ENCODE data around the gene KLHL21. TPM values are rescaled to one million over a fixed set of nuclear protein-coding genes. Genes with fewer than 3 reads are reported as not detected.

Gene KLHL21
- total RNA-seq, 2 experiments from 2014 or later: 18.1 to 19.4 TPM

DNA sequence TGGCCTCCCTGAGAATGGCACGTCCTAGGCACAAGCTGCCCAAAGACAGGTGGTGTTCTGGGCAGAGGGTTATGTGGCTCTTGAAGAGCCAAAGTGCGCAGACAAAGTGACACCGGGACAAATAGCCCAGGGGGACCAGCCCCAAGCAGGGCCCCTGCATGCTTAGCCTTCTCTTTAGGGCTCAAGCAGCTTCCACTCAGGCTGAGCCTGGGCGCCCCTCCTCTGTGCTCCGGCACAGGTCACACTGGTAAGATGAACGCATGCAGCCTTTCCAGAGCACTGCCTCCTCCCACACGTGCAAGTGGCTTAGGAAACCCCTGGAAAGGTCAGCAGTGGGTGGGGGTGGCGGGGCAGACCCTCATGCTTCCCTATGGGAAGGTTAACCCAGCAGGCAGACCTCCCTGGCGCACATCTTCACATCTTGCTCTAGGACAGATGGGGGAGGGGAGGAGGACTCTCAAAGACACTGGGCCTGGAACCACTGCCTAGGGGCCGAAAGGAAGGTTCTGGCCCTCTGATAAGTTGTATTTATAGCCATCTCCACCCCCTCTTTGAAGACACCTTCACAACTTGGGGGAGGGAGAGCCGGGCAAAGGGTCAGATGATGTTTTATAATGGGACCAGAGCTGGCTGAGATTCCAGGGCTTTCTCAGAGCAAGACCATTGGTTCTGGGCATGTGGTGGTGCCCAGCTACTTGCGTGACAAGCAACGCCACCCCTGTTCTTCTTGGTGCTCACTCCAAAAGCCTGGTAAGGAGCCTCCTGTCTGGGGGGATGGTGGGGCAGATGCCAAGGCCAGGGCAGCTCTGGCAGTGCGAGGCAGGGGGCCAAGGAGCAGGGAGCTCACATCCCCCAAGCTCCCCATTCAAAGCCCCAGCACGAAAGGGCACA, 5.5 kb downstream of the KLHL21 start:
- CTCF ChIA-PET: interaction anchor here (0.7 kb wide), 1 partner anchor 15 kb away, joined by 4 read pairs; no protein-coding TSS in a partner anchor
- Mint-ChIP-seq H3K9me3 (no peaks in the 10 kb centered on the region), H3K4me3 (no peak overlapping the region), H3K27me3 (no peaks in the 10 kb centered on the region), H3K27ac (no peak overlapping the region), H3K4me1 (ENCODE audit: low read depth) (peaks cover 31% of the 10 kb centered on the region), H3K36me3 (peaks cover 52% of the 10 kb centered on the region)
- intact Hi-C loops (cut with micrococcal nuclease): no loop called here
- DNase-seq: no peak
- POLR2A ChIA-PET: no interaction called here

DNA sequence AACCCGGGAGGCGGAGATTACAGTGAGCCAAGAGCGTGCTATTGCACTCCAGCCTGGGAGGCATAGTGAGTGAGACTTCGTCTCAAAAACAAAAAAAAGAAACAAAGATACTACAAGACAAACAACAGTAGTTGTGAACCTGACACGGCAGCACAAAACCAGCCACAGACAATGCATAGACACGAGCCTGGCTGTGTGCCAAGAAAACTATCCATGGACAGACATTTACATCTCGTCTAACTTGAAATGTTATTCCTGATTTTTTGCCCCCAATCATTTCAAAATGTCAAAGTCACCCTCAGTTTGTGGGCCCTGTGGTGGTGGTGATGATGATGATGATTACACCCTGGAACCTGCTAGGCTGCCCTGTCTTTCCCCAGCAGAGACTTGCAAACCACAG, 6.3 kb downstream of the KLHL21 start:
- no peaks in the 10 kb centered on the region for H3K9me3 Mint-ChIP-seq
- intact Hi-C loops (cut with micrococcal nuclease): no loop called here
- H3K36me3 Mint-ChIP-seq: peaks cover 50% of the 10 kb centered on the region
- ChIA-PET CTCF (no interaction called here), POLR2A (no interaction called here)
- no peaks in the 10 kb centered on the region for H3K27me3 Mint-ChIP-seq
- peaks cover 37% of the 10 kb centered on the region for H3K4me1 Mint-ChIP-seq (ENCODE audit: low read depth)
- no peak for DNase-seq
- H3K27ac Mint-ChIP-seq: peak overlapping the region; percentile 18
- no peak overlapping the region for H3K4me3 Mint-ChIP-seq

DNA sequence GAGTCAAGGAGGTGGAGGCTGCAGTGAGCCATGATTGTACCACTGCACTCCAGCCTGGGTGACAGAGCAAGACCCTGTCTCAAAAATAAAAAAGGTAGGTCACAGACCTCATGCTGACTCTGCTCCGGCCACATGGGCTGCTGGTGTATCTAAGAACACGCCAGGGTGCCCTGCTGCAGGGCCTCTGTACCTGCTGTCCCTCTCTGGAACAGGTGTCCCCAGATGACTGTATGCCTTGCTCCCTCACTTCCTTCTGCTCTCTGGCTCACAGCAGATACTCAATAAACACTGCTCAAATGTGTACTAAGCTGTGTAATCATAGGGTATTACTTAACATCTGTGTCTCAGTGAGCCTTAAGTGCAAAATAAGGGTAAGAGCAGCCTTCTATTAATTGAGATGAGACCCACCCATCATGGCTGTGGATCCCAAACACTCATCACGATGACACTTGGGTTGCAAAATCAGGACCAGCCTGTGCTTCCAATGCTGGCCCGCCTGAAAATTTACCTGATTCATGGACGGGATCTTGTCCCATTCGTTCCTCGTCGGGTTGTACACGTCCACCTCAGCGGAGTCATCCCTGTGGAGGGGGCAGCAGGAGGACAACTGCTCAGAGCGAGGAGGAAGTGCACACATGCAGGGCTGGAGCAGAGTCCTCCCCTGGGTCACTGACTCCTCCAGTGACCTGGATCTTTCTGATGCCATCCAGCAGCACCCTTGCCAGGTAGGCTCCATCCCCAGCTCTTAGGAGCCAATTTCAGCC, 7.5 kb downstream of the KLHL21 start:
- H3K4me3 Mint-ChIP-seq: no peak overlapping the region
- intact Hi-C loops (cut with micrococcal nuclease): no loop called here
- no peaks in the 10 kb centered on the region for H3K27me3 Mint-ChIP-seq
- H3K4me1 Mint-ChIP-seq (ENCODE audit: low read depth): peaks cover 37% of the 10 kb centered on the region
- CTCF ChIA-PET: no interaction called here
- no peaks in the 10 kb centered on the region for H3K9me3 Mint-ChIP-seq
- POLR2A ChIA-PET: no interaction called here
- no peak for DNase-seq
- H3K27ac Mint-ChIP-seq: no peak overlapping the region
- H3K36me3 Mint-ChIP-seq: peaks cover 44% of the 10 kb centered on the region

DNA sequence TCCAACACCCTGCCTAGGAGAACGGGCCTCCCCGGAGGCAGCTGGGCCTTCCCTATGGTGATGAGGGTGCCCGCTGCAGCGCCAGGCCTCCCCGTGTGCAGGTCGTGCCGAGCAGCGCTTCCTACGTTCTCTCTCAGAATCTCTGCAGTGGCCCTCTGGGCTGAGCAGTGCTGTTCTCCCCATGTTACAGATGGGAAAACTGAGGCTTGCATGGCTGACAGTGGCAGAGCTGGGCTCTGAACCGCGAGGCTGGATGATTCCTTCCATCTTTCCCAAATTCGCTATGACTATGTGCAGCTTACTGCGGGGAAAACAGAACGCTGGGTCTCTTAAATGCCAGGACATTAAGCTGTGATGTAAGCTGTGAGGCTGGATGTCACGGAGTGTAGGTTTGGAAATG, 8.9 kb downstream of the KLHL21 start:
- Mint-ChIP-seq H3K9me3 (no peaks in the 10 kb centered on the region), H3K4me3 (no peak overlapping the region), H3K27me3 (no peaks in the 10 kb centered on the region), H3K27ac (no peak overlapping the region), H3K36me3 (peaks cover 33% of the 10 kb centered on the region), H3K4me1 (ENCODE audit: low read depth) (peaks cover 28% of the 10 kb centered on the region)
- intact Hi-C loops (cut with micrococcal nuclease): no loop called here
- ChIA-PET POLR2A (no interaction called here), CTCF (no interaction called here)
- DNase-seq: no peak

DNA sequence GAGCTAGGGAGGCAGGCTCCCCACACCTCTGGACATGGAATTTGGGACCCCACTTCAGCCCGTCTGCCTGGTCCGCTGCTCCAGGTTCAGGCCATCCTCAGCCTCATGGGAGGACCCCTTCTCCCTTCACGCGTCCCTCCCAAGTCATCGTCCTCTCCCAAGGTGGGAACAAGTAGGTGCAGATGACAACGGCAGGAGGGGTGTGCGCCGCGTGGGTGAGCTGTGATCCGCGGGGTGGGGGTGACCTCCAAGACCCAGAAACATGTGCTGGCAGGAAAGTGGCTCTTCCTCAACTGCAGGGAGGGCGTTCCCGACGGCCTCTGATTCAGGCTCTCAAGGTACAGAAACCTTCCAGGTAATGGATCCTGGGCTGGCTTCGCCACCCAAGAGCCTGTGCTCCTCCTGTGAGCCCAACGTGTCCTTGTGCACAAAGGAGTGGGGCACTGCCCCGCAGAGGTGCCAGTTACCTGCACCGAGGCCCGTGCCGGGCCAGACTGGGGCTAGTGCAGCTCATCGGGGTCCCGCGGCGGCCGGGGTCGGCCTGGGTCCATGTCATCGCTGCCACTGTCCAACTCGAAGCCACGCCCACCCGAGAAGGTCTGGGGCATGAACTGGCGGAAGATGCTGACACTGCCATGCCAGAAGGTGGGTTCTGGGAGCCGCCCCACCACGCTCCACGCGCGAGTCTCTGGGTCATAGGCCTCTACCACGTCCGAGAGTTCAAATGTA, 9.6 kb downstream of the KLHL21 start:
- H3K4me1 Mint-ChIP-seq (ENCODE audit: low read depth): peaks cover 25% of the 10 kb centered on the region
- peaks cover 30% of the 10 kb centered on the region for H3K36me3 Mint-ChIP-seq
- no peaks in the 10 kb centered on the region for H3K9me3 Mint-ChIP-seq
- intact Hi-C loops (cut with micrococcal nuclease): no loop called here
- ChIA-PET POLR2A (no interaction called here), CTCF (no interaction called here)
- H3K27ac Mint-ChIP-seq: no peak overlapping the region
- no peaks in the 10 kb centered on the region for H3K27me3 Mint-ChIP-seq
- no peak for DNase-seq
- H3K4me3 Mint-ChIP-seq: no peak overlapping the region

DNA sequence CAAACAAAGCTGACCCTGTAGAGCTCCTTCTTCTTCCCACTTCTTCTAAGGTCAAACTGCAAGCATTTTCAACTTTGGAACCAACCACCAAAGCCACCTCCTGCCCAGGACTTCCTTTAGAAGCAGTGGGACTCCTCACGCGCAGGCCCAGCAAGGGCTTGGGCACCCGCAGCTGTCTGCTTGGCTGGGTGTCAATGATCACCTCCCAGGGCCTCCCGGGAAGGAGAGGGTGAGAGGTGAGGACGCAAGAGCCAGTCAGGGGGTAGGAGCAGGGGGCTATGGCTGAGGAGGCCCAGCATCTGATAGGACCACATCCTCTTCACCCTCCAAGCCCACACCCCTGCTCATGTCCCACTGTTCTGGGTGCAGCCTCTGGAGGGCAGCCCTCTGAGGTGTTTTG, 10.2 kb downstream of the KLHL21 start:
- POLR2A ChIA-PET: no interaction called here
- H3K36me3 Mint-ChIP-seq: peaks cover 28% of the 10 kb centered on the region
- H3K4me3 Mint-ChIP-seq: no peak overlapping the region
- CTCF ChIA-PET: no interaction called here
- intact Hi-C loops (cut with micrococcal nuclease): no loop called here
- H3K27me3 Mint-ChIP-seq: no peaks in the 10 kb centered on the region
- H3K4me1 Mint-ChIP-seq (ENCODE audit: low read depth): peaks cover 23% of the 10 kb centered on the region
- no peak for DNase-seq
- H3K27ac Mint-ChIP-seq: no peak overlapping the region
- H3K9me3 Mint-ChIP-seq: no peaks in the 10 kb centered on the region

DNA sequence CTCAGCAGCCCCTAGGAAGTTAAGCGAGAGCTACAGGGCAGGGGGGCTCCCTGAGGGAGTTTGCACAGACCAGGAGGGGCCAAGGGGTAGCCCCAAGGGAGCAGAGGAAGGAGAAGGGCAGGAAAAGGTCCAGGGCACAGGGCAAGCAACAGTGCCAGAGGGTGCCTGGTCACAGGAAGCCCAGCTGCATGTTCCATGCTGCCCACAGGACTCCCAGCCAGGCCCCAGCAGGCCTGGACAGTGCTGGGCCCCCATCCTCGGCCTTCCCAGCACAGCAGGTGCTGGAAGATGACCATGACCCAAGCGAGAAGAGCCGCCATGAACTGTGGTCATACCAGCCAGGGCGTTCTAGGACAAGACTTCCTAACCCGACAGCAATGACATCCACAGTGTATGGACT, 11.0 kb downstream of the KLHL21 start:
- ChIA-PET POLR2A (no interaction called here), CTCF (no interaction called here)
- Mint-ChIP-seq H3K27ac (no peak overlapping the region), H3K4me1 (ENCODE audit: low read depth) (peaks cover 19% of the 10 kb centered on the region), H3K27me3 (no peaks in the 10 kb centered on the region), H3K4me3 (no peak overlapping the region), H3K36me3 (peaks cover 27% of the 10 kb centered on the region), H3K9me3 (no peaks in the 10 kb centered on the region)
- no peak for DNase-seq
- intact Hi-C loops (cut with micrococcal nuclease): no loop called here

DNA sequence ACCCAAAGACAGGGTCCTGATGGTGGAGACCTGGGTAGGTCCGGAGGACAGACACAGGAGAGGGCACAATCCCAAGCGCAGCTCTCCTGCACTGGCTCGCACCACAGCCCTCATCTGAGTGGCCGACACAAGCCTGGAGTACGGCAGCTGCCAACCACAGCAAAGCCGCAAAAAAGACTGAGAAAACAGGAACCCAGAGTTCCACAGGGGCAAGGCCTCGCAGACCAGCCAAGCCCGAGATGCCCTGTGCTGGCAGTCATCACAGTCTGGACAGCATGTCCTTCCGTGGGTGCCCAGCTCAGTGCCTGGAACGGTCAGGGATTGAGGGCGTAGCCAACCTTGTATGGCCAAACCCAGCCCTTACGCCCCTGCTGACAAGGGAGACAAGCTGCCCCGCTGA, 11.4 kb downstream of the KLHL21 start:
- ChIA-PET CTCF (no interaction called here), POLR2A (no interaction called here)
- no peaks in the 10 kb centered on the region for H3K9me3 Mint-ChIP-seq
- no peak overlapping the region for H3K27ac Mint-ChIP-seq
- no peak for DNase-seq
- intact Hi-C loops (cut with micrococcal nuclease): no loop called here
- peaks cover 16% of the 10 kb centered on the region for H3K4me1 Mint-ChIP-seq (ENCODE audit: low read depth)
- no peak overlapping the region for H3K4me3 Mint-ChIP-seq
- H3K27me3 Mint-ChIP-seq: no peaks in the 10 kb centered on the region
- H3K36me3 Mint-ChIP-seq: peaks cover 24% of the 10 kb centered on the region

DNA sequence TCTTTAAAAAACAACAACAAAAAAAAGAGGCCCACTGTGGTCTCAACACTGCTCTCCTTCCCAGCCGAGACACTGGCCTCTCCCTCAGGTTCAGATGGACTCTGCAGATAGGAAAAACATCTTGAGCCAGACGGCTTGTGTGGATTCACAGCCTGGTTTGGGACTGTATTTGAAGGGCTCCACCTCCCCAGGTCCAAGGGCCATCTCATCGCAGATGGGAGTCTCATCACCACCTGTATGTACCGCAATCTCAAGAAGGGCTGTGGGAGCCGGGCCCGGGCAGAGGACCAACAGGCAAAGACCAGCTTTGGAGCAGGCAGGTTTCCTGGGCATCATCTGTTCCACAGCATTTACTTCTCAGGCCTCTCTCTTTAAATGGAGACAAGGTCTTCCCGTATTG, 12.6 kb downstream of the KLHL21 start:
- ChIA-PET CTCF (no interaction called here), POLR2A (no interaction called here)
- no peak for DNase-seq
- no peak overlapping the region for H3K4me3 Mint-ChIP-seq
- no peaks in the 10 kb centered on the region for H3K27me3 Mint-ChIP-seq
- H3K27ac Mint-ChIP-seq: no peak overlapping the region
- no peaks in the 10 kb centered on the region for H3K9me3 Mint-ChIP-seq
- peaks cover 11% of the 10 kb centered on the region for H3K4me1 Mint-ChIP-seq (ENCODE audit: low read depth)
- H3K36me3 Mint-ChIP-seq: peaks cover 15% of the 10 kb centered on the region
- intact Hi-C loops (cut with micrococcal nuclease): no loop called here

DNA sequence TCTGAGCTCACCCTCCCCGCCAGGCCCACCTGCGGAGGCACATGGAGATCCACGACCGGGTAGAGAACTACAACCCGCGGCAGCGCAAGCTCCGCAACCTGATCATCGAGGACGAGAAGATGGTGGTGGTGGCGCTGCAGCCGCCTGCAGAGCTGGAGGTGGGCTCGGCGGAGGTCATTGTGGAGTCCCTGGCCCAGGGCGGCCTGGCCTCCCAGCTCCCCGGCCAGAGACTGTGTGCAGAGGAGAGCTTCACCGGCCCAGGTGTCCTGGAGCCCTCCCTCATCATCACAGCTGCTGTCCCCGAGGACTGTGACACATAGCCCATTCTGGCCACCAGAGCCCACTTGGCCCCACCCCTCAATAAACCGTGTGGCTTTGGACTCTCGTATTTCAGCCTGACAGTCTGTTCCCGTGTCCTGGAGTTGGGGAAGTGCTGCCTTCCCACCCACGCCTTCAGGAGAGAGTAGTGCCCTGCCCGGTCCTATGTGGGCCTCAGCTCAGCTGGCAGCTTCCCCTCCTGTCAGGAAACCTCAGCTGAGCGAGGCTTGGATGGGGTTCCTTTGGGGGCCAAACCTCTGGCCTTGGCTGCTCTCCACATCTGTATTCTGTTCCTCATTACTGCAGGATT, 13.7 kb downstream of the KLHL21 start:
- Mint-ChIP-seq H3K9me3 (no peaks in the 10 kb centered on the region), H3K36me3 (peaks cover 11% of the 10 kb centered on the region), H3K27me3 (no peaks in the 10 kb centered on the region), H3K27ac (no peak overlapping the region), H3K4me1 (ENCODE audit: low read depth) (peaks cover 18% of the 10 kb centered on the region), H3K4me3 (no peak overlapping the region)
- DNase-seq: no peak
- ChIA-PET CTCF (interaction anchor here (0.8 kb wide), 1 partner anchor 11 kb away, joined by 3 read pairs; no protein-coding TSS in a partner anchor), POLR2A (interaction anchor here (0.6 kb wide), 1 partner anchor 31 kb away, joined by 3 read pairs; no protein-coding TSS in a partner anchor)
- intact Hi-C loops (cut with micrococcal nuclease): no loop called here

DNA sequence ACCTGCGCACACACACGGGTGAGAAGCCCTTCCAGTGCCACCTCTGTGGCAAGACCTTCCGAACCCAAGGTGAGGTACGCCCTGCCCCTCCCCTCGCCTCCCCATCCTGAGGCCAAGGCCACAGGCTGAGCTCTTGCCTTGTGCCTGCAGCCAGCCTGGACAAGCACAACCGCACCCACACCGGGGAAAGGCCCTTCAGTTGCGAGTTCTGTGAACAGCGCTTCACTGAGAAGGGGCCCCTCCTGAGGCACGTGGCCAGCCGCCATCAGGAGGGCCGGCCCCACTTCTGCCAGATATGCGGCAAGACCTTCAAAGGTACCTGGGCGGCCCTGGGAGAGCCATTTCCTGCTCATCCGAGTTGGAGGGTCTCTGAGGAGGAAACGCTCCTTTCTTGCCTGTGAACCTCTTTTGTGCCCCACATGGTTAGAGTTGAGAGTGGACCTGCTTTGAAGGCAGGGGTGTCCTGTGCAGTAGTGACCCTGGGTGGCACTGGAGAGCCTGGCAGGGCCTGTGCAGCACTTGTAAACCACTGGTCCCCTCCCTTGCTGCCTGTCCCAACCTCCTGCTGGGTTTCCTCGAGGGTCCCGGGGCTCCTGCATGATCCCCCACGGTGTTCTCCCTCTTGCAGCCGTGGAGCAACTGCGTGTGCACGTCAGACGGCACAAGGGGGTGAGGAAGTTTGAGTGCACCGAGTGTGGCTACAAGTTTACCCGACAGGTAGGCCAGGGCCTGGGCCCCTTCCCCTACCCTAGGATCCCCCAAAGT, 14.4 kb downstream of the KLHL21 start:
- H3K4me3 Mint-ChIP-seq: no peak overlapping the region
- intact Hi-C loops (cut with micrococcal nuclease): no loop called here
- ChIA-PET POLR2A (no interaction called here), CTCF (no interaction called here)
- peaks cover 18% of the 10 kb centered on the region for H3K4me1 Mint-ChIP-seq (ENCODE audit: low read depth)
- no peak overlapping the region for H3K27ac Mint-ChIP-seq
- peaks cover 9% of the 10 kb centered on the region for H3K36me3 Mint-ChIP-seq
- no peaks in the 10 kb centered on the region for H3K9me3 Mint-ChIP-seq
- no peak for DNase-seq
- H3K27me3 Mint-ChIP-seq: no peaks in the 10 kb centered on the region

Data from activated CD4-positive, alpha-beta memory T cell treated with anti-CD3 and anti-CD28 coated beads for 36 hours (primary cell).